GM12878 (cell line): ENCODE data around the gene MYL3.

ENCODE experiments used
- EZH2 ChIP-seq: IDR thresholded peaks from 2 replicates; pipeline ENCODE4 v1.6.1; 2012; ENCODE audit warnings: low read depth, mild to moderate bottlenecking, control low read depth, inconsistent platforms, low read length, borderline replicate concordance; ENCODE audit not compliant: control insufficient read depth
- HDAC6 ChIP-seq: fragments of 200-600 bp; sonication (generic); IDR thresholded peaks from one replicate; pipeline ENCODE4 v1.8.0; 2017; ENCODE audit warnings: antibody characterized with exemption; ENCODE audit not compliant: unreplicated experiment
- NBN ChIP-seq: fragments of 450-650 bp; IDR thresholded peaks from 2 replicates; pipeline ENCODE4 v1.6.1; 2016
- NRF1 ChIP-seq: conservative IDR thresholded peaks from 2 replicates; pipeline ENCODE4 v1.6.1; 2011; ENCODE audit warnings: mild to moderate bottlenecking, low read depth, low read length, improper control_type of control experiment
- POLR2A ChIP-seq: IDR thresholded peaks from 2 replicates; pipeline ENCODE4 v1.6.1; 2011; ENCODE audit warnings: low read depth, mild to moderate bottlenecking, low read length
- POLR2AphosphoS5 ChIP-seq: IDR thresholded peaks from 2 replicates; pipeline ENCODE4 v1.6.1; 2011; ENCODE audit warnings: mild to moderate bottlenecking, low read length, inconsistent platforms
- RCOR1 ChIP-seq: conservative IDR thresholded peaks from 2 replicates; pipeline ENCODE4 v1.6.1; 2012; ENCODE audit warnings: low read depth, low read length, improper control_type of control experiment
- RELA ChIP-seq: fragments of 450-650 bp; IDR thresholded peaks from 2 replicates; pipeline ENCODE4 v1.8.0; 2014; ENCODE audit warnings: borderline replicate concordance; ENCODE audit not compliant: partially characterized antibody
- TCF3 ChIP-seq: IDR thresholded peaks from 2 replicates; pipeline ENCODE4 v1.6.1; 2012; ENCODE audit warnings: low read depth, mild to moderate bottlenecking, low read length, borderline replicate concordance; ENCODE audit not compliant: insufficient read depth
- ZNF207 ChIP-seq: fragments of 450-650 bp; IDR thresholded peaks from 2 replicates; pipeline ENCODE4 v1.6.1; 2014; ENCODE audit warnings: antibody characterized with exemption, mild to moderate bottlenecking, borderline replicate concordance
- TF ChIP-seq, protein P1 (sequence below): fragments of 450-650 bp; formaldehyde crosslinking; IDR thresholded peaks from 2 replicates; pipeline ENCODE4 v1.5.0; 2022; ENCODE audit warnings: mild to moderate bottlenecking, missing genetic modification characterization
- TF ChIP-seq, protein P2 (sequence below), 3 experiments: IDR thresholded peaks in 2 of 3; conservative IDR thresholded peaks in 1 of 3; 2 replicates each; pipeline ENCODE4 v1.5.1; 2011; ENCODE audit warnings: low read depth in 3 of 3, low read length in 3 of 3, mild to moderate bottlenecking in 3 of 3, control low read depth in 2 of 3, moderate library complexity in 2 of 3, inconsistent platforms in 1 of 3, mixed read lengths in 1 of 3; ENCODE audit not compliant: control insufficient read depth in 2 of 3, insufficient read depth in 1 of 3; ENCODE audit errors: extremely low read depth in 1 of 3
- TF ChIP-seq, protein P3 (sequence below): fragments of 450-650 bp; conservative IDR thresholded peaks from 2 replicates; pipeline ENCODE4 v1.6.1; 2017; ENCODE audit warnings: mild to moderate bottlenecking, moderate library complexity
- TF ChIP-seq, protein P4 (sequence below): fragments of 450-650 bp; IDR thresholded peaks from 2 replicates; pipeline ENCODE4 v1.6.1; 2018; ENCODE audit warnings: borderline replicate concordance, mild to moderate bottlenecking; ENCODE audit not compliant: partially characterized antibody

DNA sequence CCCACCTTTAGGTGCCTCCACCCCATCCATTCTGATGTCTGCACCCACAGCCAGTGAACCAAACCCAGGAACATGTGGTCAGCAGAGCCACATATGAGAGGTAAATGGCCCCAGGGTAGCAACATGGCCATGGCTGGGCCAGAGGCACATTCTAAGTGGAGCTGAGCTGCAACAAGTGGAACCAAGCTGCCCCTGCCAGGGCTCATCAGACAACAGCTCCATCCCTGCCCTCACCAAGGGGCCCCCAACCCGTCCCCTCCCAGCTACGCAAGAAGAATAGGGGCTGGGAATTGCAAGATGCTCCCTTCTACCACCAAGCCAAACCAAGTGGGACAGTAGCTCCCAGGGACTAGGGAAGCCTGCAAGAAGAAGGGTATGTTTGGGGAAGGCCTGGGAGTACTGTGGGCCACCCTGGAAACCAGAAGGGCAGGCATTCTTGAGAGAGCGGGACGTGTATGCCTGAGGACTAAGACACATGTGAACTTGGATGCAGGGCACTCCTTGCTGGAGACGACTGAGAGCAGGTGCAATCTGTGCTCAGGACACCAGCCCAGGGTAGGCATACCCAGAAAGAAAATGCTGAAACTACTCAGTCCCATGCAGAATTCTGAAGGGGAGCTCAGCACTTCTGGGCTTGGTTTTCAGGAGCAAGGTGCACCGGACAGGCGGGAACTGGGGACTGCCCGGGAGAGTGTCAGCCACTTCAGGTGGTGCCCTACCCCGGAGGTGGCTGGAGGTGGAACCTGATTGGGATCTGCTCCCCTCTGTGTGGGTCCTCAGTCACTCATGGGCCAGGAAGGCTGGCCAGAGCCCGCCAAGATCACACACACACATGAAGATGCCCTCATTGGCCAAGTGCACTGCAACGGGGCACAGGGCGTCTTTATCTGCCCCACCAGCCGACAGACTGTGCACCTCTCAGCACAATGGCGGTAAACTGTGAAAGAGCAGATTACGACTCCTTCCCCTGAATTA, 9.5 kb downstream of the MYL3 start:
- TF ChIP-seq, protein P1, sequence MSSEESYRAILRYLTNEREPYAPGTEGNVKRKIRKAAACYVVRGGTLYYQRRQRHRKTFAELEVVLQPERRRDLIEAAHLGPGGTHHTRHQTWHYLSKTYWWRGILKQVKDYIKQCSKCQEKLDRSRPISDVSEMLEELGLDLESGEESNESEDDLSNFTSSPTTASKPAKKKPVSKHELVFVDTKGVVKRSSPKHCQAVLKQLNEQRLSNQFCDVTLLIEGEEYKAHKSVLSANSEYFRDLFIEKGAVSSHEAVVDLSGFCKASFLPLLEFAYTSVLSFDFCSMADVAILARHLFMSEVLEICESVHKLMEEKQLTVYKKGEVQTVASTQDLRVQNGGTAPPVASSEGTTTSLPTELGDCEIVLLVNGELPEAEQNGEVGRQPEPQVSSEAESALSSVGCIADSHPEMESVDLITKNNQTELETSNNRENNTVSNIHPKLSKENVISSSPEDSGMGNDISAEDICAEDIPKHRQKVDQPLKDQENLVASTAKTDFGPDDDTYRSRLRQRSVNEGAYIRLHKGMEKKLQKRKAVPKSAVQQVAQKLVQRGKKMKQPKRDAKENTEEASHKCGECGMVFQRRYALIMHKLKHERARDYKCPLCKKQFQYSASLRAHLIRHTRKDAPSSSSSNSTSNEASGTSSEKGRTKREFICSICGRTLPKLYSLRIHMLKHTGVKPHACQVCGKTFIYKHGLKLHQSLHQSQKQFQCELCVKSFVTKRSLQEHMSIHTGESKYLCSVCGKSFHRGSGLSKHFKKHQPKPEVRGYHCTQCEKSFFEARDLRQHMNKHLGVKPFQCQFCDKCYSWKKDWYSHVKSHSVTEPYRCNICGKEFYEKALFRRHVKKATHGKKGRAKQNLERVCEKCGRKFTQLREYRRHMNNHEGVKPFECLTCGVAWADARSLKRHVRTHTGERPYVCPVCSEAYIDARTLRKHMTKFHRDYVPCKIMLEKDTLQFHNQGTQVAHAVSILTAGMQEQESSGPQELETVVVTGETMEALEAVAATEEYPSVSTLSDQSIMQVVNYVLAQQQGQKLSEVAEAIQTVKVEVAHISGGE, result no peak
- TF ChIP-seq RELA (no peak), POLR2A (no peak), POLR2AphosphoS5 (no peak), NBN (no peak), ZNF207 (no peak), NRF1 (no peak), TCF3 (no peak), RCOR1 (no peak), HDAC6 (no peak), EZH2 (no peak)
- TF ChIP-seq, protein P2, sequence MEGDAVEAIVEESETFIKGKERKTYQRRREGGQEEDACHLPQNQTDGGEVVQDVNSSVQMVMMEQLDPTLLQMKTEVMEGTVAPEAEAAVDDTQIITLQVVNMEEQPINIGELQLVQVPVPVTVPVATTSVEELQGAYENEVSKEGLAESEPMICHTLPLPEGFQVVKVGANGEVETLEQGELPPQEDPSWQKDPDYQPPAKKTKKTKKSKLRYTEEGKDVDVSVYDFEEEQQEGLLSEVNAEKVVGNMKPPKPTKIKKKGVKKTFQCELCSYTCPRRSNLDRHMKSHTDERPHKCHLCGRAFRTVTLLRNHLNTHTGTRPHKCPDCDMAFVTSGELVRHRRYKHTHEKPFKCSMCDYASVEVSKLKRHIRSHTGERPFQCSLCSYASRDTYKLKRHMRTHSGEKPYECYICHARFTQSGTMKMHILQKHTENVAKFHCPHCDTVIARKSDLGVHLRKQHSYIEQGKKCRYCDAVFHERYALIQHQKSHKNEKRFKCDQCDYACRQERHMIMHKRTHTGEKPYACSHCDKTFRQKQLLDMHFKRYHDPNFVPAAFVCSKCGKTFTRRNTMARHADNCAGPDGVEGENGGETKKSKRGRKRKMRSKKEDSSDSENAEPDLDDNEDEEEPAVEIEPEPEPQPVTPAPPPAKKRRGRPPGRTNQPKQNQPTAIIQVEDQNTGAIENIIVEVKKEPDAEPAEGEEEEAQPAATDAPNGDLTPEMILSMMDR (IDR thresholded peaks at IDR 0.05 in 2 of 3, conservative IDR thresholded peaks at IDR 0.05 in 1 of 3; ENCODE audit: control insufficient read depth in 2 of 3, extremely low read depth in 1 of 3, insufficient read depth in 1 of 3, low read depth in 3 of 3, low read length in 3 of 3), result no peak
- TF ChIP-seq, protein P3, sequence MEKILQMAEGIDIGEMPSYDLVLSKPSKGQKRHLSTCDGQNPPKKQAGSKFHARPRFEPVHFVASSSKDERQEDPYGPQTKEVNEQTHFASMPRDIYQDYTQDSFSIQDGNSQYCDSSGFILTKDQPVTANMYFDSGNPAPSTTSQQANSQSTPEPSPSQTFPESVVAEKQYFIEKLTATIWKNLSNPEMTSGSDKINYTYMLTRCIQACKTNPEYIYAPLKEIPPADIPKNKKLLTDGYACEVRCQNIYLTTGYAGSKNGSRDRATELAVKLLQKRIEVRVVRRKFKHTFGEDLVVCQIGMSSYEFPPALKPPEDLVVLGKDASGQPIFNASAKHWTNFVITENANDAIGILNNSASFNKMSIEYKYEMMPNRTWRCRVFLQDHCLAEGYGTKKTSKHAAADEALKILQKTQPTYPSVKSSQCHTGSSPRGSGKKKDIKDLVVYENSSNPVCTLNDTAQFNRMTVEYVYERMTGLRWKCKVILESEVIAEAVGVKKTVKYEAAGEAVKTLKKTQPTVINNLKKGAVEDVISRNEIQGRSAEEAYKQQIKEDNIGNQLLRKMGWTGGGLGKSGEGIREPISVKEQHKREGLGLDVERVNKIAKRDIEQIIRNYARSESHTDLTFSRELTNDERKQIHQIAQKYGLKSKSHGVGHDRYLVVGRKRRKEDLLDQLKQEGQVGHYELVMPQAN, result no peak
- TF ChIP-seq, protein P4, sequence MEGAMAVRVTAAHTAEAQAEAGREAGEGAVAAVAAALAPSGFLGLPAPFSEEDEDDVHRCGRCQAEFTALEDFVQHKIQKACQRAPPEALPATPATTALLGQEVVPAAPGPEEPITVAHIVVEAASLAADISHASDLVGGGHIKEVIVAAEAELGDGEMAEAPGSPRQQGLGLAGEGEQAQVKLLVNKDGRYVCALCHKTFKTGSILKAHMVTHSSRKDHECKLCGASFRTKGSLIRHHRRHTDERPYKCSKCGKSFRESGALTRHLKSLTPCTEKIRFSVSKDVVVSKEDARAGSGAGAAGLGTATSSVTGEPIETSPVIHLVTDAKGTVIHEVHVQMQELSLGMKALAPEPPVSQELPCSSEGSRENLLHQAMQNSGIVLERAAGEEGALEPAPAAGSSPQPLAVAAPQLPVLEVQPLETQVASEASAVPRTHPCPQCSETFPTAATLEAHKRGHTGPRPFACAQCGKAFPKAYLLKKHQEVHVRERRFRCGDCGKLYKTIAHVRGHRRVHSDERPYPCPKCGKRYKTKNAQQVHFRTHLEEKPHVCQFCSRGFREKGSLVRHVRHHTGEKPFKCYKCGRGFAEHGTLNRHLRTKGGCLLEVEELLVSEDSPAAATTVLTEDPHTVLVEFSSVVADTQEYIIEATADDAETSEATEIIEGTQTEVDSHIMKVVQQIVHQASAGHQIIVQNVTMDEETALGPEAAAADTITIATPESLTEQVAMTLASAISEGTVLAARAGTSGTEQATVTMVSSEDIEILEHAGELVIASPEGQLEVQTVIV, result no peak
